Measurements from ENCODE around the gene MRM2. TPM values are rescaled to one million over a fixed set of nuclear protein-coding genes. Genes with fewer than 3 reads are reported as not detected.

The MRM2 gene
- total and polyA plus RNA-seq, 2 experiments from 2014 or later: 14.8 to 31.3 TPM

DNA sequence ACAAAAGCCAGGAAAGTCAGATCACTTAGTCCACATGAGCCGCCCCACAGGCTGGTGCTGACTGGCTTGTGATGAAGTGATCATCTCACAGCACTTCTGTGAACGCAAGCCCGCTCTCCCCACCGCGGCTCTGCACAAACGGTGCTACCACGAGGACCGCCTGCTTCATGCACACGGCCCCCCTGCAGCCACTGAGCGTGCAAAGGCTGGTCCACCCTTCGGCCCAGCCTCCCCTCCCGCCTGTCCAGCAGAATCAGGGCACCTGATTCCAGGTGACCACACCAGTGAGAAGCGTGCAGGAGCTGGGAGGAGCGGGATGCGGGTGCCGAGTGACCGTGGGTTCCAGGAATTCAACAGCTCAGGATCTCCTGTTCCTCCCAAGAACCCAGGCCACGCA lies 41.4 kb downstream of the MRM2 start:
- Histone ChIP-seq H2AFZ (no peak overlapping the region), H3K4me2 (no peak overlapping the region), H4K20me1 (ENCODE audit: insufficient read depth, poor library complexity, severe bottlenecking) (no peaks in the 10 kb centered on the region), H3K27ac (no peak overlapping the region), H3K9me3 (ENCODE audit: low read depth) (no peaks in the 10 kb centered on the region), H3K27me3 (no peaks in the 10 kb centered on the region), H3K4me1 (ENCODE audit: insufficient read depth) (peaks cover 25% of the 10 kb centered on the region), H3K36me3 (replicated peaks; ENCODE audit: insufficient read depth, low read depth) (no peaks in the 10 kb centered on the region), H3K79me2 (no peaks in the 10 kb centered on the region), H3K4me3 (no peak overlapping the region), H3K9me2 (replicated peaks; ENCODE audit: insufficient read depth) (no peaks in the 10 kb centered on the region)
- WGBS (ENCODE audit: low lambda C conversion rate, missing lambda C conversion rate): 98% methylated on average over 18 of the region's 18 CpGs
- no peak for TF ChIP-seq EZH2phosphoT487 (IDR thresholded peaks at IDR 0.05; ENCODE audit: low read depth, severe bottlenecking, unreplicated experiment)
- no peak for DNase-seq (ENCODE audit: low spot score)

DNA sequence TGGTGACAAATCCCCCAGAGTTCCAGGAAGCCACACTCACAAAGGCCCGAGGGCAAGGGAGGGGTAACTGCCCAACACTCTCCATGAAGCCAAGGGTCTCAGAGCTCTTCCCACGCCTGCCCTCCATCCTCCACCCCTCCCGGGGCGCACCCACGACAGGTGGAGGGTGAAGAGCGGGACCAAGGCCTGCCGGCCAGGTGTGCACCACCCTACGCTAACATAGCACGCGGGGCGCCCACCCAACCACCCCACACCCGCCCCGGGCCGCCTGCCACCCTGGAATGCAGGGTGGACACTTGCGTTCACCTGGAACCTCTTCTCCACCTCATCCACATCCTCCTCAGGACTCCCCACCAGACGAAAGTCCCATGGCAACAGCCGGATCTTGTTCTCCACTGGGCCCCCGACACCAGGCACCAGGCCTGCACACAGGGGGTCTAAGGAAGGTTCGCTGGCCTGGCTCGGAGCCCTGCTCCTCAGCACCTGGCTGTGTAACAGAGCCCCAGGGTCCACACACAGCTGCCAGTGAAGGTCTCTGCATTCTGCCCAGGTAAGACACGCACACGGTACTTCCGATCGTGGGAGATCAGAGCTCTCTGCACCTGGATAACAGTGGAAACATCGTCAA lies 41.9 kb downstream of the MRM2 start:
- H3K4me3 ChIP-seq: no peak overlapping the region
- WGBS (ENCODE audit: low lambda C conversion rate, missing lambda C conversion rate): 93% methylated on average over 23 of the region's 25 CpGs
- DNase-seq (ENCODE audit: low spot score): no peak
- H2AFZ ChIP-seq: no peak overlapping the region
- H3K27ac ChIP-seq: no peak overlapping the region
- peaks cover 20% of the 10 kb centered on the region for H3K4me1 ChIP-seq (ENCODE audit: insufficient read depth)
- H3K9me3 ChIP-seq (ENCODE audit: low read depth): no peaks in the 10 kb centered on the region
- H3K9me2 ChIP-seq (replicated peaks; ENCODE audit: insufficient read depth): no peaks in the 10 kb centered on the region
- no peaks in the 10 kb centered on the region for H4K20me1 ChIP-seq (ENCODE audit: insufficient read depth, poor library complexity, severe bottlenecking)
- no peaks in the 10 kb centered on the region for H3K36me3 ChIP-seq (replicated peaks; ENCODE audit: insufficient read depth, low read depth)
- H3K79me2 ChIP-seq: no peaks in the 10 kb centered on the region
- no peak for TF ChIP-seq EZH2phosphoT487 (IDR thresholded peaks at IDR 0.05; ENCODE audit: low read depth, severe bottlenecking, unreplicated experiment)
- no peak for TF ChIP-seq CTCF (IDR thresholded peaks at IDR 0.05; ENCODE audit: poor library complexity)
- TF ChIP-seq EZH2 (IDR thresholded peaks at IDR 0.05; ENCODE audit: borderline replicate concordance): no peak
- no peak overlapping the region for H3K4me2 ChIP-seq
- no peaks in the 10 kb centered on the region for H3K27me3 ChIP-seq

DNA sequence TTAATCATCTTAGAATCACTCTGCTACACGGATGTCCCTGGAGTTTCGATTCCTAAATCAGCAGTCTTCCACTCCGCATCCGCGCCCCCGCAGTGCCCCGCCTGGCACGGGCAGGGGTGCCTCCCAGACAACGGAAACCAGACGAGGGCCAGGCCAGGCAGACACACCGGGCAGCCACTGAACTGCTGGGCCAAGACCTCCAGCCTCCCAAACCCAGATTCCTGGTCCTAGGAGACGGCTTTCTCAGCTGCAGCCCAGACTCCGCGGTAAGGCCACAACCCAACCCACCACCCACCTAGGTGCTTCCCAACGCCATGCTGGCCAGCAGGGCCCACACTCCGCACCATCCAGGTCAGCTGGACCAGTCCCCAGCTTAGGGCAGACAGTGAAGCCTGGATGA lies 42.5 kb downstream of the MRM2 start:
- Histone ChIP-seq H3K79me2 (no peaks in the 10 kb centered on the region), H3K4me1 (ENCODE audit: insufficient read depth) (peaks cover 15% of the 10 kb centered on the region), H3K9me2 (replicated peaks; ENCODE audit: insufficient read depth) (no peaks in the 10 kb centered on the region), H2AFZ (no peak overlapping the region), H3K4me2 (no peak overlapping the region), H3K4me3 (no peak overlapping the region), H4K20me1 (ENCODE audit: insufficient read depth, poor library complexity, severe bottlenecking) (no peaks in the 10 kb centered on the region), H3K36me3 (replicated peaks; ENCODE audit: insufficient read depth, low read depth) (no peaks in the 10 kb centered on the region), H3K27me3 (no peaks in the 10 kb centered on the region), H3K27ac (no peak overlapping the region), H3K9me3 (ENCODE audit: low read depth) (no peaks in the 10 kb centered on the region)
- DNase-seq (ENCODE audit: low spot score): no peak
- TF ChIP-seq EZH2 (IDR thresholded peaks at IDR 0.05; ENCODE audit: borderline replicate concordance) (no peak), EZH2phosphoT487 (IDR thresholded peaks at IDR 0.05; ENCODE audit: low read depth, severe bottlenecking, unreplicated experiment) (no peak)
- 97% methylated on average over 16 of the region's 16 CpGs for WGBS (ENCODE audit: low lambda C conversion rate, missing lambda C conversion rate)

DNA sequence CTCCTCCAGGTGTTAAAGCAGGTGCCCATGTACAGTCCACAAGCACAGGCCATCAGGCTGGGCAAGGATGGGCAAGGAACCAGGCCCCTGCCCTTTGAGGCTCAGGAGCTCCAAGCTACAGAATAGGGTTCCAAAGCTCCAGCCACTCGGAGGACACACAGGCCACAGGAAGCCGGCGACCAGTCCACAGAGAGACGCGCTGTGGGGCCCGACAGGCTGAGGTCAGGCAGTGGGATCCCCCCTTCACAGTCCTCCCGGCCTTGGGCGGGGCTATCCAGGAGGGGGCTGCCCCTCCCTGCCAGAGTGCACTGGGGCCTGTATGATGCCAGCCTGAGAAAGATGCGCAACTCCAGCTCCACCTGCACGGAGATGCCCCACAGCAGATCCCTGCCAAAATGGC lies 43.2 kb downstream of the MRM2 start:
- WGBS (ENCODE audit: low lambda C conversion rate, missing lambda C conversion rate): 90% methylated on average over 10 of the region's 10 CpGs
- no peak overlapping the region for H3K27ac ChIP-seq
- H3K36me3 ChIP-seq (replicated peaks; ENCODE audit: insufficient read depth, low read depth): no peaks in the 10 kb centered on the region
- H3K9me3 ChIP-seq (ENCODE audit: low read depth): no peaks in the 10 kb centered on the region
- H4K20me1 ChIP-seq (ENCODE audit: insufficient read depth, poor library complexity, severe bottlenecking): no peaks in the 10 kb centered on the region
- H2AFZ ChIP-seq: no peak overlapping the region
- no peaks in the 10 kb centered on the region for H3K9me2 ChIP-seq (replicated peaks; ENCODE audit: insufficient read depth)
- no peak overlapping the region for H3K4me3 ChIP-seq
- H3K79me2 ChIP-seq: no peaks in the 10 kb centered on the region
- TF ChIP-seq EZH2 (IDR thresholded peaks at IDR 0.05; ENCODE audit: borderline replicate concordance) (no peak), CTCF (IDR thresholded peaks at IDR 0.05; ENCODE audit: poor library complexity) (no peak), EZH2phosphoT487 (IDR thresholded peaks at IDR 0.05; ENCODE audit: low read depth, severe bottlenecking, unreplicated experiment) (no peak)
- no peak for DNase-seq (ENCODE audit: low spot score)
- H3K27me3 ChIP-seq: no peaks in the 10 kb centered on the region
- no peak overlapping the region for H3K4me2 ChIP-seq
- H3K4me1 ChIP-seq (ENCODE audit: insufficient read depth): peaks cover 7% of the 10 kb centered on the region

Measured in hepatocyte (in vitro differentiated cells).